ENCODE data around the gene KCNIP1.

Gene KCNIP1

GRCh38 chr5:170471551-170472178, 32.2 kb upstream of the KCNIP1 start:
- no peaks in the 10 kb centered on the region for H3K4me1 ChIP-seq (ENCODE audit: control insufficient read depth, insufficient read depth, low read length)
- H3K36me3 ChIP-seq (ENCODE audit: control insufficient read depth in 2 of 2, insufficient read depth in 2 of 2, low read length in 2 of 2) = no peaks in the 10 kb centered on the region
- no peak overlapping the region for H3K4me3 ChIP-seq (ENCODE audit: low read length in 2 of 2)

GRCh38 chr5:170473642-170474041, 30.2 kb upstream of the KCNIP1 start:
- no peaks in the 10 kb centered on the region for H3K36me3 ChIP-seq (ENCODE audit: control insufficient read depth in 2 of 2, insufficient read depth in 2 of 2, low read length in 2 of 2)
- H3K4me1 ChIP-seq (ENCODE audit: control insufficient read depth, insufficient read depth, low read length) = no peaks in the 10 kb centered on the region
- H3K9ac ChIP-seq (ENCODE audit: low read length in 2 of 2) = no peak overlapping the region
- no peak overlapping the region for H3K4me3 ChIP-seq (ENCODE audit: low read length in 2 of 2)
- no peak overlapping the region for H3K27ac ChIP-seq (ENCODE audit: low read length)
- H3K9me3 ChIP-seq (ENCODE audit: control insufficient read depth in 2 of 2, low read length in 2 of 2) = no peaks in the 10 kb centered on the region
- H3K27me3 ChIP-seq (ENCODE audit: control insufficient read depth in 1 of 2, insufficient read depth in 2 of 2, low read length in 2 of 2) = no peaks in the 10 kb centered on the region

More at GRCh38 chr5:170471551-170472178, 32.2 kb upstream of the KCNIP1 start:
- Histone ChIP-seq H3K9me3 (ENCODE audit: control insufficient read depth in 2 of 2, low read length in 2 of 2) (no peaks in the 10 kb centered on the region), H3K27me3 (ENCODE audit: control insufficient read depth in 1 of 2, insufficient read depth in 2 of 2, low read length in 2 of 2) (no peaks in the 10 kb centered on the region), H3K27ac (ENCODE audit: low read length) (no peak overlapping the region), H3K9ac (ENCODE audit: low read length in 2 of 2) (no peak overlapping the region)

GRCh38 chr5:170474489-170475274, 29.1 kb upstream of the KCNIP1 start:
- H3K27ac ChIP-seq (ENCODE audit: low read length) = no peak overlapping the region
- no peaks in the 10 kb centered on the region for H3K9me3 ChIP-seq (ENCODE audit: control insufficient read depth in 2 of 2, low read length in 2 of 2)
- no peaks in the 10 kb centered on the region for H3K27me3 ChIP-seq (ENCODE audit: control insufficient read depth in 1 of 2, insufficient read depth in 2 of 2, low read length in 2 of 2)

GRCh38 chr5:170475294-170476000, 28.4 kb upstream of the KCNIP1 start:
- no peaks in the 10 kb centered on the region for H3K9me3 ChIP-seq (ENCODE audit: control insufficient read depth in 2 of 2, low read length in 2 of 2)
- H3K4me3 ChIP-seq (ENCODE audit: low read length in 2 of 2) = no peak overlapping the region
- no peaks in the 10 kb centered on the region for H3K27me3 ChIP-seq (ENCODE audit: control insufficient read depth in 1 of 2, insufficient read depth in 2 of 2, low read length in 2 of 2)
- H3K27ac ChIP-seq (ENCODE audit: low read length) = no peak overlapping the region
- H3K36me3 ChIP-seq (ENCODE audit: control insufficient read depth in 2 of 2, insufficient read depth in 2 of 2, low read length in 2 of 2) = no peaks in the 10 kb centered on the region
- no peaks in the 10 kb centered on the region for H3K4me1 ChIP-seq (ENCODE audit: control insufficient read depth, insufficient read depth, low read length)
- H3K9ac ChIP-seq (ENCODE audit: low read length in 2 of 2) = no peak overlapping the region

More at GRCh38 chr5:170474489-170475274, 29.1 kb upstream of the KCNIP1 start:
- no peaks in the 10 kb centered on the region for H3K36me3 ChIP-seq (ENCODE audit: control insufficient read depth in 2 of 2, insufficient read depth in 2 of 2, low read length in 2 of 2)
- H3K4me1 ChIP-seq (ENCODE audit: control insufficient read depth, insufficient read depth, low read length) = no peaks in the 10 kb centered on the region
- no peak overlapping the region for H3K4me3 ChIP-seq (ENCODE audit: low read length in 2 of 2)
- H3K9ac ChIP-seq (ENCODE audit: low read length in 2 of 2) = no peak overlapping the region

- no peak overlapping the region for H3K4me3 ChIP-seq (ENCODE audit: low read length in 2 of 2)
- no peaks in the 10 kb centered on the region for H3K27me3 ChIP-seq (ENCODE audit: control insufficient read depth in 1 of 2, insufficient read depth in 2 of 2, low read length in 2 of 2)
- no peaks in the 10 kb centered on the region for H3K36me3 ChIP-seq (ENCODE audit: control insufficient read depth in 2 of 2, insufficient read depth in 2 of 2, low read length in 2 of 2)
- H3K9me3 ChIP-seq (ENCODE audit: control insufficient read depth in 2 of 2, low read length in 2 of 2) = no peaks in the 10 kb centered on the region
- H3K9ac ChIP-seq (ENCODE audit: low read length in 2 of 2) = no peak overlapping the region
- no peak overlapping the region for H3K27ac ChIP-seq (ENCODE audit: low read length)
- H3K4me1 ChIP-seq (ENCODE audit: control insufficient read depth, insufficient read depth, low read length) = no peaks in the 10 kb centered on the region
Measured at GRCh38 chr5:170476704-170477103, 27.1 kb upstream of the KCNIP1 start.

GRCh38 chr5:170477906-170478305, 25.9 kb upstream of the KCNIP1 start:
- Histone ChIP-seq H3K4me3 (ENCODE audit: low read length in 2 of 2) (no peak overlapping the region), H3K36me3 (ENCODE audit: control insufficient read depth in 2 of 2, insufficient read depth in 2 of 2, low read length in 2 of 2) (no peaks in the 10 kb centered on the region), H3K9me3 (ENCODE audit: control insufficient read depth in 2 of 2, low read length in 2 of 2) (no peaks in the 10 kb centered on the region), H3K27me3 (ENCODE audit: control insufficient read depth in 1 of 2, insufficient read depth in 2 of 2, low read length in 2 of 2) (no peaks in the 10 kb centered on the region), H3K9ac (ENCODE audit: low read length in 2 of 2) (no peak overlapping the region), H3K27ac (ENCODE audit: low read length) (no peak overlapping the region), H3K4me1 (ENCODE audit: control insufficient read depth, insufficient read depth, low read length) (no peaks in the 10 kb centered on the region)

- Histone ChIP-seq H3K36me3 (ENCODE audit: control insufficient read depth in 2 of 2, insufficient read depth in 2 of 2, low read length in 2 of 2) (no peaks in the 10 kb centered on the region), H3K9ac (ENCODE audit: low read length in 2 of 2) (no peak overlapping the region)
Measured at GRCh38 chr5:170478306-170478705, 25.5 kb upstream of the KCNIP1 start.

GRCh38 chr5:170479484-170479883, 24.3 kb upstream of the KCNIP1 start:
- Histone ChIP-seq H3K36me3 (ENCODE audit: control insufficient read depth in 2 of 2, insufficient read depth in 2 of 2, low read length in 2 of 2) (no peaks in the 10 kb centered on the region), H3K4me1 (ENCODE audit: control insufficient read depth, insufficient read depth, low read length) (no peaks in the 10 kb centered on the region), H3K4me3 (ENCODE audit: low read length in 2 of 2) (no peak overlapping the region), H3K9ac (ENCODE audit: low read length in 2 of 2) (no peak overlapping the region), H3K27ac (ENCODE audit: low read length) (no peak overlapping the region), H3K27me3 (ENCODE audit: control insufficient read depth in 1 of 2, insufficient read depth in 2 of 2, low read length in 2 of 2) (no peaks in the 10 kb centered on the region), H3K9me3 (ENCODE audit: control insufficient read depth in 2 of 2, low read length in 2 of 2) (no peaks in the 10 kb centered on the region)

More at GRCh38 chr5:170478306-170478705, 25.5 kb upstream of the KCNIP1 start:
- H3K4me1 ChIP-seq (ENCODE audit: control insufficient read depth, insufficient read depth, low read length) = no peaks in the 10 kb centered on the region
- H3K27ac ChIP-seq (ENCODE audit: low read length) = no peak overlapping the region
- H3K9me3 ChIP-seq (ENCODE audit: control insufficient read depth in 2 of 2, low read length in 2 of 2) = no peaks in the 10 kb centered on the region
- no peak overlapping the region for H3K4me3 ChIP-seq (ENCODE audit: low read length in 2 of 2)
- no peaks in the 10 kb centered on the region for H3K27me3 ChIP-seq (ENCODE audit: control insufficient read depth in 1 of 2, insufficient read depth in 2 of 2, low read length in 2 of 2)

- Histone ChIP-seq H3K27me3 (ENCODE audit: control insufficient read depth in 1 of 2, insufficient read depth in 2 of 2, low read length in 2 of 2) (no peaks in the 10 kb centered on the region), H3K9ac (ENCODE audit: low read length in 2 of 2) (no peak overlapping the region), H3K36me3 (ENCODE audit: control insufficient read depth in 2 of 2, insufficient read depth in 2 of 2, low read length in 2 of 2) (no peaks in the 10 kb centered on the region), H3K4me3 (ENCODE audit: low read length in 2 of 2) (no peak overlapping the region), H3K27ac (ENCODE audit: low read length) (no peak overlapping the region), H3K4me1 (ENCODE audit: control insufficient read depth, insufficient read depth, low read length) (no peaks in the 10 kb centered on the region), H3K9me3 (ENCODE audit: control insufficient read depth in 2 of 2, low read length in 2 of 2) (no peaks in the 10 kb centered on the region)
Measured at GRCh38 chr5:170480260-170480659, 23.6 kb upstream of the KCNIP1 start.

GRCh38 chr5:170481849-170482248, 22.0 kb upstream of the KCNIP1 start:
- H3K9me3 ChIP-seq (ENCODE audit: control insufficient read depth in 2 of 2, low read length in 2 of 2) = no peaks in the 10 kb centered on the region
- no peak overlapping the region for H3K4me3 ChIP-seq (ENCODE audit: low read length in 2 of 2)
- H3K27me3 ChIP-seq (ENCODE audit: control insufficient read depth in 1 of 2, insufficient read depth in 2 of 2, low read length in 2 of 2) = no peaks in the 10 kb centered on the region
- H3K4me1 ChIP-seq (ENCODE audit: control insufficient read depth, insufficient read depth, low read length) = no peaks in the 10 kb centered on the region
- H3K9ac ChIP-seq (ENCODE audit: low read length in 2 of 2) = no peak overlapping the region
- H3K27ac ChIP-seq (ENCODE audit: low read length) = no peak overlapping the region
- H3K36me3 ChIP-seq (ENCODE audit: control insufficient read depth in 2 of 2, insufficient read depth in 2 of 2, low read length in 2 of 2) = no peaks in the 10 kb centered on the region

Data from stomach smooth muscle (tissue), 2 donors.